Cardiac septum (tissue), 1 donor: ENCODE data around the gene ABCB11. TPM values are rescaled to one million over a fixed set of nuclear protein-coding genes. Genes with fewer than 3 reads are reported as not detected.
"Not testable (repeated sequence)": the region's sequence is repeated elsewhere in the genome, so short reads cannot be mapped to it uniquely, and the experiment has no call there.

Experiments used
- DNase-seq: peaks from one replicate; pipeline ENCODE4 v3.0.0-alpha.2; 2020; ENCODE audit warnings: low spot score
- intact Hi-C: fragments of 100-400 bp; cut with DNase I; formaldehyde crosslinking; loops from one replicate; pipeline ENCODE4 v1.14.0; 2022
- total RNA-seq: library from RNA; stranded (reverse); fragmentation: NEBNext Ultra II Directional; extraction: Animal tissue kit (Norgen Biotek cat#: 25700); gene quantifications from one replicate; pipeline ENCODE4 v1.2.1, GENCODE V29; 2021
- donor health status: DM: no; HTN: no; CAD: no.

The ABCB11 gene
- total RNA-seq, 1 donor from 2014 or later = 0.03 TPM

- no peak for DNase-seq
- intact Hi-C loops = no loop called here
Measured at GRCh38 chr2:168913495-168913894, 117.6 kb downstream of the ABCB11 start.

DNA sequence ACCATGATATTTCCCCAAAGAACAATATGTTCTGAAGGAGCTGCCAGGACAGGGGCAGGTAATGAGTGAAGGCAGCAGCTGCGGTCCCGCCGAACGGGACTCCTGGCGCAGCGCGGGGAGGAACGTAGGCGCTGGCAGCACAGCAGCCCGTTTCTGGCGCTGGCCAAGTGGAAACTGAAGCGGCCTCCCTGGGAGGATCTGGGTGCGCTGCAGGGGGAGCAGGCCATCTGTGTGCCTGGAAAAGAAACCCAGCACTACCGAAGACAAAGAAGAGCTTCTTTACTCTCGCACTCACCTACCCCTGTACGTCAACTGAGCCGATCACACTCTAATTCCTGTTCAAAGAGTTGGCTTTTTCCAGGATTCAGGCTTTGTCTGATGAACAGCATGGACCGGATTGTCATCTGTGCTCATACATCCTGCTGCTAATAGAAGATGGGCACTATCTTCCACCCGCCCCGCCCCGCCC is 118.2 kb downstream of the ABCB11 start:
- DNase-seq = no peak
- intact Hi-C loops = no loop called here

DNA sequence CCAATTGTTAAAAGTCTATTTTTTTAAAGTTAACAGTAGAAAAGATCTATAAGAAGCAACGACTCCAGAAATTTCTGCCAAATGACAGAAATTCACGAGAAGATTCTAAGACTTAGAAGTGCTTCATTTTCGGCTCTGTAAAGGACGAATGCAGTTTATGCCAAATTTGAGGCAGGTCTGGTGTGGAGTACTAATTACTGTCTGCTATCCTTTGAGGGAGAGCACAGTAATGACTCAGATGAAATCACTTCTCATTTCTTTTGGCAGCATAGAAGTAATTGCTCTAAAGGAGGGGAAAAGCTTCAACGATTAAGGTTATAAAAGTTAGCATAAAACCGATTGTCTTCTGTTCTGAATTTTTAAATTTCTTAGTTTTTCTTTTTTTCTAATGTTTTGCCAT is 118.7 kb downstream of the ABCB11 start:
- no peak for DNase-seq
- intact Hi-C loops = no loop called here

DNA sequence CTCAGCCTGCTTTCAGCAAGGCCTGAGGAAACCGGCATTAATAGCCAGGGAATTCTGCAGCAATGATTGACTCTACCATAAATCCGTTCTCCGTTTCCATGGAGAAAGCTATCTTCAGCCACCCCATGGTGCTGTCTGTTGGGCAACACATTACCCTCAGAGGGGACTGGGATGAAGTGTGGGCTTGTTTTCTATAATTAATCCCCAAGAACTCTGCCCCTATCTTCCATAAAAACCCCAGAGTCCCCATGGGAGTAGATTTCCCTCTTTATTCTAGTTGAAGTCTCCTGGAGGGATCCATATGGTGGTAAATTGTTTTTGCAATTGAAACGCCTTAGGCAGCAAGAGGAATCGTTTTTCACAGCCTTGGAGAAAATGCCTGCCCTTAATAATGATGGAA is 120.8 kb downstream of the ABCB11 start:
- intact Hi-C loops = no loop called here
- DNase-seq = no peak

DNA sequence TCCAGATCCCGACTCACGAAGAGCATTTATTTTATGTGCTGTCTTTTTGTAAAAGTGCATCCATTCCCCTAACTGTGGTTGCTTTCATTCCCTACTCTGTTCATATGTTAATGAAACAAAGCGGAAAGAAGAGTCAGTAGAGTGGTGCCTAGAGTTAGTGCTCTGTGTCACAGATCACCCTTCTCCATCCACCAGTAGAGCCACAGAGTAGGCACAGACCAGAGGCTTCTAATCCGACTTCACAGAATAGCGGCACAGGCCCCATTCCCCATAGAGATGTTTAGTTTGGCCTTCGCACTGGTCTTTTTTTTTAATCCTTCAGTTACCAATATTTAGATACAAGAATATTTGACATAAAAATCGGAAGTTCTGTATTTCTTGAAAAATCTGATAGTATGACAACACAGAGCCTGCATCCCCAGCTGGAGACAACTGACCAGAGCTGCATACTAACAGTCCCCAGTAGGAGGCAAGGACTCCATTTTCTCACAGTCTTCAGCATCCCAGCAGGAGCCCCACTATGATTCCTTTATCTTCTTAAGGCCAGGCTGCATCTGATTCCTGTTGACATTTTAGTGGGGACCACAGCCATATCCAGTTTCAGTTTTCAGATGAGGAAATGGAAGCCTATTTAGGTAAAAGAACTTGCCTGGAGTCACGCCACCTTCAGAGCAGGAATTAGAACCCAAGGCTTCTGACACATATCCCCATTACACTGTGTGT is 123.0 kb downstream of the ABCB11 start:
- DNase-seq = no peak
- intact Hi-C loops = no loop called here

- no peak for DNase-seq
- intact Hi-C loops = no loop called here
Measured at GRCh38 chr2:168904358-168904757, 126.8 kb downstream of the ABCB11 start.

- DNase-seq = no peak
- intact Hi-C loops = no loop called here
Measured at GRCh38 chr2:168903888-168904287, 127.2 kb downstream of the ABCB11 start.

DNA sequence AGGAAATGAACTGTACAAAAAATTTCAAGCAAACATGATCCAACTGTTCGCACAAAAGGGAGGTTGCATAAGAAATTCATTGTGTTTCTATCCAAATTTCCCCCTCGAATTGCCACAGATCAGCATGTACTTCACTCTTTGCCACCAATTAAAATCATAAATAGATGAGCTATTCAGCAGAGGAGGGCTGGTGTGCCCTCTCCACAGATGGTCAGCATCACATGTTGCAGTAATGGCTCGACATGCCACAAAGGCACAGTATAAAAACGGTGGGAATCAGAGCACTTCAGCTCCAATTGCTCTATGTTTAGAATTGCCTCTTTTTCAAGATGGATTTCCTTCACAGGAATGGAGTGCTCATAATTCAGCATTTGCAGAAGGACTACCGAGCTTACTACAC is 130.1 kb downstream of the ABCB11 start, which contains the start of gene G6PC2:
Gene G6PC2, plus strand, starts transcription at position 289 of the 400 bp plus-strand sequence. Its CDS starts 41 bp downstream, at position 330.
- DNase-seq = no peak
- intact Hi-C loops = no loop called here

GRCh38 chr2:168897449-168897848 is 133.7 kb downstream of the ABCB11 start:
- intact Hi-C loops = no loop called here
- no peak for DNase-seq

DNA sequence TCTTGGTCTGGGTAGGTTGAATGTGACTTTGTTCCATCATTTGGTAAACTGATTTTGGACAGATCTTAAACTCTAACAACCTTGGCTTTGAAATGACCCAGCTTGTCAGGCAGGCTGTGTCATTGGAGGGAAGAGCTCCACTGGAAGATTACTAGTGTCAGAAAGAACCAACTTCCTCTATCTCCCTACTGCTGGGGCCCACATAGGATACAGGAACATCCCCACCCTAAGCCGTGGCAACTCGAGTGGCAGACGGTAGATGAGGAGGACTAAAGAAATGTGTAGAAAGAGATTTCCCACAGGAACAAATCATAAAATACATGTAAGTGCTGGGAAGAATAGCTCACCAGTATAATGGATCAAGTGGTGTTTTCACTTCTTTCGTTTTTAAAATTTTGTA is 134.3 kb downstream of the ABCB11 start:
- intact Hi-C loops = no loop called here
- no peak for DNase-seq

- intact Hi-C loops = no loop called here
Measured at GRCh38 chr2:168895771-168896170, 135.4 kb downstream of the ABCB11 start.

GRCh38 chr2:168894720-168895119 is 136.4 kb downstream of the ABCB11 start:
- intact Hi-C loops = no loop called here
- DNase-seq = no peak

More at GRCh38 chr2:168895771-168896170, 135.4 kb downstream of the ABCB11 start:
- DNase-seq = no peak

DNA sequence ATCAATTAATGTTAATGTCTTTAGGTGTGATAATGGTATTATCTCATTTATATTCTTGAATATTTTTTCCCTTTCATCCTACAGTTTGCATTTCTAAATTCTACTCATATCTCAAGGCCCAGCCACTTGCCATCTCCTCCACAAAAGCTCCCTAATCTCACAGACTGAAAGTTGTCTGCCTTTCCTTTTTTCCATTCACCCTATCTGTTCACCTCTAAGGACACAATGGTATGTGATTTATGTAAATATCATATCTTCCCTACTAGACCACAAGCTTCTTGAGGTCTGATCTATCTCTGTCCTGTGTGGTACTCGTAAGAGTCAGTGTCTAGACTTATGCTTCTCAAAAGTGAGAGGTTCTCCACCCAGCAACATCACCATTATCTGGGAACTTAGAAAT is 137.0 kb downstream of the ABCB11 start:
- DNase-seq = no peak
- intact Hi-C loops = no loop called here

- intact Hi-C loops = no loop called here
- DNase-seq = no peak
Measured at GRCh38 chr2:168892327-168892726, 138.8 kb downstream of the ABCB11 start.

- DNase-seq = peak; percentile 93
- intact Hi-C loops = no loop called here
Measured at GRCh38 chr2:168890006-168890782, 140.9 kb downstream of the ABCB11 start, which contains the start of gene SPC25. SPC25 (minus strand) TSS chr2:168890430; CDS start chr2:168889519, 911 bp downstream.

DNA sequence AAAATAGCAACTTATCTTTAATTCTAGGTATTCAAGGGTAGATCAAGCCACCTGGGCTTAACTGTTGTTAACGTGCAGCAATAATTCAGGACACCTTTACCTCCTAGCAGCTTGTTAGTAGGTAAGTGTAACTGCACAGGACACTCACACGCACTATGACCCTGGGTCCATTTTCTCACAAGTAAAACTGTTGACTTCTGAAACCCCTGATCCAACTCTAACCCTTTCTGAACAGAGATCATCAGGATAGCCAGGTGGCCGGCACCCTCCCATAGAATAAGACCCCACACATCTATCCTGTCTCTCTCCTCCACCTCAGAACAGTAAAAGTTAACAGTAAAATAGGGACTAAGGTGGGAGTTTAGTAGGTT is 141.5 kb downstream of the ABCB11 start:
- no peak for DNase-seq
- intact Hi-C loops = no loop called here

DNA sequence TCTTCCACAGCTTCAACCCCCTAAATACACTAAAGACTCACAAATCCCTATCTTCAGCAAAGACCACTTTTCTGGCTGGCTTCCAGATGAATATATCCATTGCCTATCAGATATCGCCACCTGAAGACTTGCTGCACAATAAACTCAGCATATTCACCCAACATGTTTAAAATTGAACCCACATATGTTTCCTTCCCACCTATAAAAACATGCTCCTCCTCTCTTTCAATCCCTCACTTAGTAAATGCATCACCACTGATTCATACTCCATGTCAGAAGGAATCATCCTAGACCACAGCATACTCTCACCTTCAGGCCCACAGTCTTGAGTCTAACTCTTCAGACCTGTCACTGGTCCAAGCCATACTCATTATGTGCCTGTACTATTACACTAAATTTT is 146.1 kb downstream of the ABCB11 start:
- intact Hi-C loops = no loop called here

GRCh38 chr2:168882163-168882562 is 149.0 kb downstream of the ABCB11 start:
- intact Hi-C loops = not testable (repeated sequence)

More for the DNA sequence above, 146.1 kb downstream of the ABCB11 start:
- no peak for DNase-seq

GRCh38 chr2:168874368-168875054 is 156.6 kb downstream of the ABCB11 start:
- DNase-seq = no peak
- intact Hi-C loops = no loop called here

More at GRCh38 chr2:168882163-168882562, 149.0 kb downstream of the ABCB11 start:
- not testable (repeated sequence) for DNase-seq

GRCh38 chr2:168870824-168871223 is 160.3 kb downstream of the ABCB11 start:
- DNase-seq, intact Hi-C loops: not testable (repeated sequence)
